HG03432 (cell line): ENCODE measurements around the gene MYLK2.
"Not testable (repeated sequence)": the region's sequence is repeated elsewhere in the genome, so short reads cannot be mapped to it uniquely, and the experiment has no call there.

Experiments
- ATAC-seq: cut with Tn5 transposase; IDR thresholded peaks from one replicate; pipeline ENCODE4 v1.9.1; 2021; ENCODE audit warnings: mild to moderate bottlenecking, moderate library complexity; ENCODE audit not compliant: unreplicated experiment

Gene MYLK2

GRCh38 chr20:31819083-31819784, at the start of gene MYLK2:
Gene MYLK2, plus strand, starts transcription at chr20:31819356. Its CDS starts 225 bp downstream, at chr20:31819581.
- no peak for ATAC-seq

DNA sequence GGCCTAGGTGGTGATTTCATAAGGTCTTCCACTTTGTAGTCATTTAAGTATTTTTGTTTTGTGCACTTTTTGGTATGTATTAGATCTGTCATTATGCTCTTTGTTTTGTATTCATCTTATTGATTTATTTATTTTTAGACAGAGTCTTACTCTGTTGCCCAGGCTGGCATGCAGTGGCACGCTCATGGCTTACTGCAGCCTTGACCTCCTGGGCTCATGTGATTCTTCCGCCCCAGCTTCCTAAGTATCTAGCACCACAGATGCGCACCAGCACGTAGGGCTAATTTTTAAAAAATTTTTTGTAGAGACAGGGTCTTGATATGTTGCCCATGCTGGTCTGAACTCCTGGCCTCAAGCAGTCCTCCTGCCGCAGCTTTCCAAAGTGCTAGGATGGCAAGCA, 49.5 kb upstream of the MYLK2 start:
- no peak for ATAC-seq

DNA sequence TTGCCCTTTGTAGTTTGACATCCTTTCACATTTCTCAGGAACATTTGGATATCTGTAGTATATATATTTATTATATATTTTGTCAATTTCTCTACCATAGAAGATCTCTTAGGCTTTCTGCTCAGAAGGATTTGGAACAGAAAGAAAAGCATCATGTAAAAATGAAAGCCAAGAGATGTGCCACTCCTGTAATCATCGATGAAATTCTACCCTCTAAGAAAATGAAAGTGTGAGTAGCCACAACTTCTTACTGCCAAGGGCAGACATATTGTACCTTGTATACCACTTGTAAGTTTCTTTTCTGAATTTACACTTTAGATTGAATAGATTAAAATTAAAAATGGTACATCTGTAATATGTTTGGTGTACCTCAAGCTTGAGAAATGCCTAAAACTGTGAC, 48.9 kb upstream of the MYLK2 start:
- no peak for ATAC-seq

- ATAC-seq = no peak
Measured at GRCh38 chr20:31774408-31774807, 44.7 kb upstream of the MYLK2 start.

DNA sequence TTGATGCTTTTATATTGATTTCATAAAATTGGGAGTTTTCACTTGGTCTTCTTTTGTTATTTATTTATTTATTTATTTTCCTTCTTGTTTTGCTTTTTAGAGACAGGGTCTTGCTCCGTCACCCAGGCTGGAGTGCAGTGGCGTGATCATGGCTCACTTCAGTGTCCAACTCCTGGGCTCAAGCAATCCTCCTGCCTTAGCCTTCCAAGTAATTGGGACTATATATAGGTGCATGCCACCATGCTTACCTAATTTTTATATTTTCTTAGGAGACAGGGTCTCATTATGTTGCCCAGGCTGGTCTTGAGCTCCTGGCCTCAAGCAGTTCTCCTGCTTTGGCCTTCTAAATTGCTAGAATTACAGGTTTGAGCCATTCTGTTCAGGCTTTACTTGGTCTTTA, 38.3 kb upstream of the MYLK2 start:
- no peak for ATAC-seq

- ATAC-seq = no peak
Measured at GRCh38 chr20:31781945-31782344, 37.2 kb upstream of the MYLK2 start.

DNA sequence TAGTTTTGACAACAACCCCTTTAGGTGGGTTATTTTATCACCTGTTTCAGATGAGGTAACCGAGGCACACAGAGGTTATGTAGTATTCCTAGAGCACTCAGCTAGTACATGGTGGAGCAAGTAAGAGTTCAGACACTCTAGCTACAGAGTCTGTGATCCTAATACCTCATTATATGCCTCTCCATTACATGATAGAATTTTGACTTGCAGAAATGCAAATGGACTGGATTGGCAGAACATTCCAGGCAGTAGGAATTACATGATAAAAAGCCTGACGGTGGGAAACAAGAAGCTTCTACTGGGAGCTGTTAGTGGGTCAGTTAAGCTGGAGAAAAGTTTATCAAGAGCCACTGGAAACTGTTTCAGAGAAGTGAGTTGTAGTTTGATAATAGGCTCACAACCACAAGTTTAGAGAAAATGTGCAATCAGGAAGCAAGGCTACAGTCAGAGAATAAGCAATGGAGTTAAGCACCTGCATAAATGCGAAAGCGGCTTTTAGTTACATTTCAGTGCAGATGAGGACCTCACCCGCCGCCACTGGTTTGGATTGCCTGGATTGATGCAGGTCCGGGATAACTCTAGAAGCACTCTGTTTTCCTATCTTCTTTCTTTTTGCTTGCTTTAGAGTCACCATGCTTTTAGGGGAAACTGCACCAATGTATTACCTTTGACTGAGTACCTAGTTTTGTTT, 34.7 kb upstream of the MYLK2 start:
- ATAC-seq = no peak

- ATAC-seq = no peak
Measured at GRCh38 chr20:31785089-31785488, 34.1 kb upstream of the MYLK2 start.

DNA sequence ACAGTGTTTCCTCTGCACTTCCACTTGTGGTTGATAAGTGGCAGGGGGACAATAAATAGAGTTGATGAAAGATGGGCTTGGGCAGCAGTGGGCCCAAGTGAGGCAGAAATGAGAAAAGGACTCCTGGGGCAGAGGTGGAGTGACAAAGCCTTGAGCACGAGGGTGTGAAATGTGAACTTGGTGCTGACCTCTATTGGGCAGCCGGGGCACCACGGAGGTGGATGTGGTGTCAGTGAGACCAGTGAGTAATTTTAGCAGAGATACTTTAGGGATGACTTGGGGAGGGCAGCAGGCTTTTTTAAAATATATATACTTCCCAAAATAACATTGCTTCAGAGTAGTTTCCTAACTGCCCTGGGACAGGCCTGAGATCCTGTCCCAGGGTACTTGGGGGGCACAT, 30.6 kb upstream of the MYLK2 start:
- ATAC-seq = no peak

GRCh38 chr20:31790401-31790800, 28.8 kb upstream of the MYLK2 start:
- no peak for ATAC-seq

DNA sequence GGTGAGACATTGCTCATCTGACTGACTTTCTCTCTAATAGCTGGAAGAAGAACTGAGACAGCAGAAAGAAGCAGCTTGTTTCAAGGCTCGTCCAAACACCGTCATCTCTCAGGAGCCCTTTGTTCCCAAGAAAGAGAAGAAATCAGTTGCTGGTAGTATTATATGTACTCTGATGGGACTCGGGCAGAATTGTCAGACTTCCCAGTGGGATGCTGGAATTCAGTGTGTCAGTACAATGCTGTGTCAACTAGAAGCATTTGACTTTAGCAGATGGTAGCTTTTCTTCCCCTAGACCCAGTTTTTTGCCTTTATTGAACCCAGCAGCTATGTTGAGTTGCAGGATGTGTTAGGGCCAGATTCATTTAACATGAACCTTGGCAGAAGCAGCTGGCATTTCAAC, 21.8 kb upstream of the MYLK2 start:
- ATAC-seq = no peak

DNA sequence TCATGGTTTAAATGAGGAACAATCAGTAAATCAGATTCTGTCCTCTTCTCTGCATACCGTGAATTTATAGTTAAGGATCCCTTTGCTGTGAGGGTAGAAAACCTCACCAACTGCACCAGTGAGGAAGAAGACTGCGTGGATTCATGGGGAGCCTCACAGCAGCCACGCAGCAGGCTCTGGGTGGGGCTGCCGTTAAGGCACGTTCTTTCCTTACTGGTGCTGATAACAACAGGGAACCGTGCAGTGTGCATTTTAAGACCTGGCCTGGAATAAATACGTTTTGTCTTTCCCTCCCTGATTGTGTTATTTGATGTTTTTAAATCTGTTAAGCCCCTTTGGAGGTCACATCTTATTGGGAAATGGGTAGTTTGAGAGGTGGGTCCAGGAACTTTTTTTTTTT, 17.6 kb upstream of the MYLK2 start:
- no peak for ATAC-seq

GRCh38 chr20:31803552-31804291, 15.4 kb upstream of the MYLK2 start:
- ATAC-seq = no peak

DNA sequence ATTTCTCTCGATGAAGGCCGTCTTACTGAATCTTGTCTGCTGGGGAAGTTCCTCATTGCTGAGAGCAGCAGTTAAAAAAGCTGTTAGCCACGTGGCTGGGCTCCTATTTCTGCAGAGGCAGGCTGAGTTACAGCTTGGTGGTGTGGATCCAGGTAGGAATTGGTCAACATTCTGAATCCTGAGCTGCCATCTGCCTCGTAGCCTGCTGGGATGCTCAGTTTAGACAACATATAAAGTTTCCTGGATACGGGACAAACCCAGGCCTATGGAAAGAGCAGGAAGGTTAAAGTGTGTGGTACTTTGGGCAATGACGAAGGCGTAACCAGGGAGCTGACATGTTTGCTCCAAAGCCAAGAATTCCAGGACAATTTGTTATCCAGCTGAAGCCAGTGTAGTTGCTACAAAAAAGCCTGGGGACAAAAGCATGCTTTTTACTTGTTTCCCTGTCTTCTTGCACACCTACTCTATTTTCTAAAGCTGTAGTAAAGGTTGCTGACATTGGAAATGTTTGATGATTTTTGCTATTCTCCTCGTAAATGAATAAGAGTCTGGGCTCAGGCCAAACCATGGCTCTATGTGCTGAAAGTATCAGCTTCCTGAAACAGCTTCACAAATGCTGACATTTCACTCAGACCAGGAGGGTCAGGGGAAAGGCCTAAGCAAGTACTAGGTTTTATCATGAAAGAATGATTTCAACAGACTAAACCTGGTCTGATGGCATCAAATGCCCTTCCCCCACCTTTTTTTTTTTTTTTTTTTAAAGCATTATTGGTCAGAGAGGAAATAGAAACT, 12.4 kb upstream of the MYLK2 start:
- ATAC-seq = no peak

DNA sequence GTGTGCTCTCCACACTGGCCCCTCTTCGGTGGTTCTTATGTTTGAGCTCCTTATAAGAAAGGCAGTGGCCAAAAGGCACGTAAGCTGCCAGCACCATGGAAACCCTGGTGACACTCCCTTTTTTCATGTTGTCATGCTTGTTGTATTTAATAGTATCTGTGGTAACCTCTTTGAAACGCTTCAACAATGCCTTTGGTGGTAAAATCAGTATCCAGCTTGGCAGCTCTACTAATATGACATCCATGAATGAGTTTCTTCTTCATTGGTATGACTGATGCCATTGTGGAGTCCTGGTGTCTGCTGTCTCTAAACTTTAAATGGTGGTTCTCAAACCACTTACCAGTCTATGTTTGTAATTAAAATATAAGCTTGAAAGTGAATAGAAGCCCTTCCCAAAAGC, 10.7 kb upstream of the MYLK2 start:
- no peak for ATAC-seq

GRCh38 chr20:31809661-31810060, 9.5 kb upstream of the MYLK2 start:
- ATAC-seq = no peak

DNA sequence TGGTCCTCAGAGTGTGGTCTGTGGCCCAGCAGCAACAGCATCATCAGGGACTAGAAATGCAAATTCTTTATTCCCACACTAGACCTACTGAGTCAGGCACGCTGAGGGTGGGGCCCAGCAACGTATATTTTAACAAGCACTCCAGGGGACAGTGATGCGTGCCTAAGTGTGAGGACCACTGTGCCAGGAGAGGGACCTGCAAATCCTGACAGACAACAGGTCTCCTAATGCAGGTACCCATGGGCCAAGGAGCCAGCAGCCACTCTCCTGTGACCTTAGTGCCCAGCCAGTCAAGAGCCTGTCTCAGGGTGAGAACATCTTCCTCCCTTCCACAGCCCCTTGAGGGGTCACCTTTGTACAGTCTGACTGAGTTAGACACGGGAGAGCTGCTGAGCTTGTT, 8.0 kb upstream of the MYLK2 start:
- no peak for ATAC-seq

DNA sequence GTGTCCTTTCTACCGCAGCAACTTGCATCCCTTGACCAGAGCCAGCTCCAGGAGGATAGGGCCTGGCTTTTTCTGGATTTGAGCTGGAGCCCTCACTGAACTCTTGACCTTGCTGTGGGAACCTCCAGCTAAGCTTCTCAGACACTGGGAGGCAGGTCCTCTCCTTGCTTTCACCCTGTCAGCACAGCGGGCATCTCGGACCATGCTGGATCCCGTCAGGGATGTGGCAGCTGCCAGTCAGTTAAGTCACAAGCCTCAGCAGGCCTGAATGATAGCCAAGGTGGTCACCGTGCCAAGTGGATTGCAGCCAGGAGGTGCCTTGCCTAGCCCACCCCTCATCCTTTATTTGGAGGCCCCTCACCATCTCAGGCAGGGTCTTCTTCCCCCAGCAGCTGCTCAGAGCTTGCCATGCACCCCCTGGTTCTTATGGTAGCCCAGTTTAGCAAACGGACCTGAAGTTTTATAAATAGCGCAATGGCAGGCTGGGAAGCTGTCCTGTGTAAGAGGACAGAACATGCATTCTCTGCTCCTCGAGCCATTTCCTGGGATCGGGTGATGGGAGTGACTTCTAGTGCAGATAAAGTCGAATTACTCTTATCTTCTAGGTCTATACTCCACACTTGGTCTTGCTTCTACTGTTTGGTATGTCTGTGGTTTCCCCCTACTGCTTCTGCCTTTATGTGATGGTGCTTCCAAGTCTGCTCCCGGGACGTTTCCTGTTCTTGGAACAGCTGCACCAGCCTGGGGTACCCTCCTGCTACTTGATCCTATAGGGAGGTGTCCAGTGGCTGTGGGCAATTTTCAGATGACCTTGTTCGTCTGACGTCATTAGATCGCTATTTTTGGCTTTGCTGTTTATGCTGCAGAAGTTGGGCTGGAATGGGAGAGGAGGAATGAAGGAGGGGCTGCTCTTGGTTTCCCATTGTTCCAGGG, 7.1 kb upstream of the MYLK2 start:
- ATAC-seq = no peak

DNA sequence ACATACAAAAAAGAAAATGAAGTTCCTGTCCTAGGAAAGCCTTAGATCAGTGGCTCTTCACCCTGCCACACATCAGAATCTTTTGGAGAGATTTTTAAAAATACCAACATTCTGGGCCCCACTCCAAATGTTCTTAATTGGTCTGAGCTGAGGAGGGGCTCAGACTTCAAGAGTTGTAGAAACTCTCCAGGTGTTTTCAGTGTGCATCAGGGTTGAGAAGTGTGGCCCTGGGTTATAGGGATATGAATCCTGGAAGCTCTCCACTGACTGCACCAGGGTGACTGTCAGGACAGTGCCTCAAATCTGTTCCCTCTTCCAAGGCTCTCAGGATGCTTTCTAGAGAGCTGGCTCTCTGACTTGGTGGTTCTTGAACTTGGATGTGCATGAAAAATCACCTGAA, 5.5 kb upstream of the MYLK2 start:
- ATAC-seq = no peak

DNA sequence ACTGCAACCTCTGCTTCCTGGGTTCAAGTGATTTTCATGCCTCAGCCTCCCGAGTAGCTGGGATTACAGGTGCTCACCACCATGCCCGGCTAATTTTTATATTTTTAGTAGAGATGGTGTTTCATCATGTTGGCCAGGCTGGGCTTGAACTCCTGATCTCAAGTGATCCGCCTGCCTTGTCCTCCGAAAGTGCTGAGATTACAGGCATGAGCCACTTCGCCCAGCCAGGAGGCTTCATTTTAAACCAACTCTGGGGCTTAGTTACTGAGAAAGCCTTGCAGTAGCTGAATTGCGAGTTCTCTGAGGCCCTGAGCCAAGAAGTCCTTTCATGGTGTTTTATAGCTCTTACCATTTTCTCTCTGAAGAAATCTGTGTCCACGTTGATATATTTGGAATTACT, 5.0 kb upstream of the MYLK2 start:
- ATAC-seq = not testable (repeated sequence)
